ENCODE data around the gene TRIM67. TPM values are rescaled to one million over a fixed set of nuclear protein-coding genes. Genes with fewer than 3 reads are reported as not detected.

The TRIM67 gene
- total and polyA plus RNA-seq, 3 donors from 2014 or later, result 0.19 to 0.26 (median 0.24) TPM

DNA sequence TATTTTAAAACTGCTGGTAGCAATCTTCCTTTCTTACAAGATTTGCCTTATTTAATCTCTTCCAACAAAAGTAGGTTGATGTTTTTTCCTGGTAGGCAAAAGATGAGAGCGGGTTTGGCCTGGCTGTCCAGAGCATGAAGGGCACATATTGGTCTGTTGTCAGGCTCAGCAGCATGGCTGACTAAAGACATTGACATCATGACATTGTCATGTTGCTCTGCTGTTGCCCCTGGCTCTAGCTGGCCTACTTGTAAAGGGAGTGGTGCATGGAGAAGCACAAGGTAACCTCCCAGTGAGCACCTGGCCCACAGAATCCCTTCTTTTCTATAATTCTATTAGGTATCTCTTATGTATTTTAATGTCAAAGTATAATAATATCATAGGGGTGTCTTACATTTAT is 102.8 kb downstream of the TRIM67 start:
- no peaks in the 10 kb centered on the region for H3K36me3 ChIP-seq (ENCODE audit: low read depth, missing control alignments)
- no peak for TF ChIP-seq CTCF (IDR thresholded peaks at IDR 0.05)
- no peak for TF ChIP-seq POLR2A (IDR thresholded peaks at IDR 0.05)
- intact Hi-C loops (cut with DNase I; ENCODE audit: low total_unique reads), result no loop called here

DNA sequence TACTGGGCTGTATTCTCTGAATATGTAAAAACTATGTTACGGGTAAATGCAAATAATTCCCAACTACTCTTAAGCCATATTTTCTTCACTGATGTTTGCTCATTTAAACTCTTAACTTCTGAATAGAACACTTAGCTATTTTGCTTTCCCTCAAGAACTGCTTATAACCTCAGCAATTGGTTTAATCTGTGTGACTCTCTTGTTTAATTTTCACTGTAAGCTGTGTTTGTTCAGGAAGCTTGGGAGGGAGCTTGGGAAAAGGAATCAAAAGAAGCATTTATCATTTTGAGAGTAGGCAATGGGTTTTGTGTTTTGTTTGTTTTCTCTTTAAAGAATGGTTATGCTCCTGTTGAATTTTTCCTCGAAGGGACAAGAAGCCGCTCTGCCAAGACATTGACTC is 103.5 kb downstream of the TRIM67 start:
- WGBS, 2 donors, result 94 to 95% methylated on average over 3 of the region's 3 CpGs
- Histone ChIP-seq H3K4me1 (no peaks in the 10 kb centered on the region), H3K36me3 (ENCODE audit: low read depth, missing control alignments) (no peaks in the 10 kb centered on the region), H3K9me3 (no peaks in the 10 kb centered on the region), H3K27me3 (no peaks in the 10 kb centered on the region), H3K27ac (no peak overlapping the region), H3K4me3 (no peak overlapping the region)
- intact Hi-C loops (cut with DNase I; ENCODE audit: low total_unique reads), result no loop called here
- TF ChIP-seq POLR2A (IDR thresholded peaks at IDR 0.05) (no peak), CTCF (IDR thresholded peaks at IDR 0.05) (no peak)
- no peak for DNase-seq

More for the DNA sequence above, 102.8 kb downstream of the TRIM67 start:
- H3K27me3 ChIP-seq, result no peaks in the 10 kb centered on the region
- no peaks in the 10 kb centered on the region for H3K9me3 ChIP-seq
- no peaks in the 10 kb centered on the region for H3K4me1 ChIP-seq
- no peak overlapping the region for H3K27ac ChIP-seq
- 91 to 100% methylated on average over 1 of the region's 1 CpG for WGBS, 2 donors
- no peak overlapping the region for H3K4me3 ChIP-seq
- no peak for DNase-seq

GRCh38 chr1:231266811-231267322 is 105.0 kb downstream of the TRIM67 start:
- no peak for DNase-seq
- TF ChIP-seq POLR2A (IDR thresholded peaks at IDR 0.05) (no peak), CTCF (IDR thresholded peaks at IDR 0.05) (no peak)
- no peaks in the 10 kb centered on the region for H3K27me3 ChIP-seq
- H3K27ac ChIP-seq, result no peak overlapping the region
- intact Hi-C loops (cut with DNase I; ENCODE audit: low total_unique reads), result no loop called here
- 36 to 63% methylated on average over 1 of the region's 1 CpG for WGBS, 2 donors
- H3K4me3 ChIP-seq, result no peak overlapping the region
- no peaks in the 10 kb centered on the region for H3K36me3 ChIP-seq (ENCODE audit: low read depth, missing control alignments)
- no peaks in the 10 kb centered on the region for H3K9me3 ChIP-seq
- no peaks in the 10 kb centered on the region for H3K4me1 ChIP-seq

Other genes starting within 250 kb of the TRIM67 start
- 10 to 100 TPM; 10.2 to 18.5 TPM for gene TTC13, start 183.2 kb upstream of the TRIM67 start, total RNA-seq
- gene TTC13, start 183.2 kb upstream of the TRIM67 start, polyA plus RNA-seq (ENCODE audit: insufficient read depth, low read depth, low replicate concordance), result 7.5 TPM
- 10 to 100 TPM; 35.4 to 40.7 TPM for gene ARV1, start 183.0 kb upstream of the TRIM67 start, total RNA-seq
- gene ARV1, start 183.0 kb upstream of the TRIM67 start, polyA plus RNA-seq (ENCODE audit: insufficient read depth, low read depth, low replicate concordance), result 71.7 TPM
- gene FAM89A, start 121.8 kb upstream of the TRIM67 start, total RNA-seq, result 10 to 100 TPM in 1 of 2 donors, 1 to 10 TPM in 1; 8.4 to 11.3 TPM
- gene FAM89A, start 121.8 kb upstream of the TRIM67 start, polyA plus RNA-seq (ENCODE audit: insufficient read depth, low read depth, low replicate concordance), result 5.6 TPM
- gene GNPAT, start 79.2 kb downstream of the TRIM67 start, total RNA-seq, result 10 to 100 TPM; 35.0 to 43.5 TPM
- gene GNPAT, start 79.2 kb downstream of the TRIM67 start, polyA plus RNA-seq (ENCODE audit: insufficient read depth, low read depth, low replicate concordance), result 71.9 TPM
- 10 to 100 TPM; 13.9 to 14.7 TPM for gene EXOC8, start 175.8 kb downstream of the TRIM67 start, total RNA-seq
- gene EXOC8, start 175.8 kb downstream of the TRIM67 start, polyA plus RNA-seq (ENCODE audit: insufficient read depth, low read depth, low replicate concordance), result 9.3 TPM
- 10 to 100 TPM; 26.4 to 34.9 TPM for gene SPRTN, start 176.2 kb downstream of the TRIM67 start, total RNA-seq
- 30.2 TPM for gene SPRTN, start 176.2 kb downstream of the TRIM67 start, polyA plus RNA-seq (ENCODE audit: insufficient read depth, low read depth, low replicate concordance)